WTC11 (cell line): ENCODE results near the gene TMEM150A. TPM values are rescaled to one million over a fixed set of nuclear protein-coding genes. Genes with fewer than 3 reads are reported as not detected.

Experiments
- CBFB ChIP-seq: sonication (generic); formaldehyde crosslinking; IDR thresholded peaks from 2 replicates; pipeline ENCODE4 v1.8.1; 2022; ENCODE audit warnings: mild to moderate bottlenecking, low read depth, missing genetic modification reagents
- MXD4 ChIP-seq: fragments of 250-450 bp; sonication (Bioruptor Pico); IDR thresholded peaks from 2 replicates; pipeline ENCODE4 v1.8.0; 2021; ENCODE audit warnings: mild to moderate bottlenecking, moderate library complexity, borderline replicate concordance
- NFE2L1 ChIP-seq: sonication (generic); formaldehyde crosslinking; IDR thresholded peaks from 2 replicates; pipeline ENCODE4 v1.8.1; 2023; ENCODE audit warnings: missing genetic modification reagents
- NR1H2 ChIP-seq: sonication (generic); formaldehyde crosslinking; IDR thresholded peaks from 2 replicates; pipeline ENCODE4 v1.9.0; 2021; ENCODE audit warnings: mild to moderate bottlenecking, moderate library complexity, missing genetic modification reagents
- NR2C2 ChIP-seq: sonication (generic); formaldehyde crosslinking; IDR thresholded peaks from 2 replicates; pipeline ENCODE4 v1.8.0; 2022; ENCODE audit warnings: mild to moderate bottlenecking, missing genetic modification reagents
- RELA ChIP-seq: sonication (generic); formaldehyde crosslinking; IDR thresholded peaks from 2 replicates; pipeline ENCODE4 v1.8.1; 2022; ENCODE audit warnings: missing genetic modification reagents, mild to moderate bottlenecking, borderline replicate concordance
- RORB ChIP-seq: fragments of 250-450 bp; sonication (Bioruptor Pico); IDR thresholded peaks from 2 replicates; pipeline ENCODE4 v1.9.0; 2021; ENCODE audit warnings: mild to moderate bottlenecking
- SP1 ChIP-seq: sonication (generic); formaldehyde crosslinking; conservative IDR thresholded peaks from 2 replicates; pipeline ENCODE4 v1.8.1; 2022; ENCODE audit warnings: missing genetic modification reagents
- TCF7 ChIP-seq: sonication (generic); formaldehyde crosslinking; IDR thresholded peaks from 2 replicates; pipeline ENCODE4 v1.8.0; 2022; ENCODE audit warnings: mild to moderate bottlenecking, low read depth, missing genetic modification reagents, moderate library complexity
- TEAD4 ChIP-seq: sonication (generic); formaldehyde crosslinking; IDR thresholded peaks from 2 replicates; pipeline ENCODE4 v1.8.0; 2022; ENCODE audit warnings: mild to moderate bottlenecking, missing genetic modification reagents
- ZBTB21 ChIP-seq: sonication (generic); formaldehyde crosslinking; IDR thresholded peaks from 2 replicates; pipeline ENCODE4 v1.8.1; 2023; ENCODE audit warnings: mild to moderate bottlenecking, missing genetic modification reagents, borderline replicate concordance
- ZNF416 ChIP-seq: fragments of 250-450 bp; sonication (Bioruptor Pico); IDR thresholded peaks from 2 replicates; pipeline ENCODE4 v1.9.0; 2021; ENCODE audit warnings: mild to moderate bottlenecking, inconsistent platforms
- ZNF423 ChIP-seq: fragments of 250-450 bp; sonication (Bioruptor Pico); IDR thresholded peaks from 2 replicates; pipeline ENCODE4 v2.1.2; 2022; ENCODE audit warnings: mild to moderate bottlenecking, moderate library complexity
- total RNA-seq: library from RNA; stranded (reverse); gene quantifications from 3 replicates; pipeline ENCODE4 v1.2.3, GENCODE V29; 2021
- TF ChIP-seq, protein P1 (sequence below): sonication (generic); formaldehyde crosslinking; conservative IDR thresholded peaks from 2 replicates; pipeline ENCODE4 v1.8.1; 2023; ENCODE audit warnings: mild to moderate bottlenecking, low read depth, missing genetic modification reagents, moderate library complexity
- TF ChIP-seq, protein P2 (sequence below): sonication (generic); formaldehyde crosslinking; IDR thresholded peaks from 2 replicates; pipeline ENCODE4 v1.8.0; 2023; ENCODE audit warnings: missing genetic modification reagents
- TF ChIP-seq, protein P3 (sequence below): sonication (generic); formaldehyde crosslinking; IDR thresholded peaks from 2 replicates; pipeline ENCODE4 v1.8.1; 2022; ENCODE audit warnings: missing genetic modification reagents, borderline replicate concordance
- TF ChIP-seq, protein P4 (sequence below): sonication (generic); formaldehyde crosslinking; IDR thresholded peaks from 2 replicates; pipeline ENCODE4 v1.8.1; 2023; ENCODE audit warnings: mild to moderate bottlenecking, missing genetic modification reagents
- TF ChIP-seq, protein P5 (sequence below): sonication (generic); formaldehyde crosslinking; IDR thresholded peaks from 2 replicates; pipeline ENCODE4 v1.8.1; 2023; ENCODE audit warnings: mild to moderate bottlenecking, missing genetic modification reagents
- TF ChIP-seq, protein P6 (sequence below): sonication (generic); formaldehyde crosslinking; IDR thresholded peaks from 2 replicates; pipeline ENCODE4 v1.8.0; 2022; ENCODE audit warnings: mild to moderate bottlenecking, missing genetic modification reagents
- TF ChIP-seq, protein P7 (sequence below): fragments of 200-600 bp; IDR thresholded peaks from 2 replicates; pipeline ENCODE4 v1.8.0; 2022; ENCODE audit warnings: antibody characterized with exemption
- TF ChIP-seq, protein P8 (sequence below): sonication (generic); formaldehyde crosslinking; IDR thresholded peaks from 2 replicates; pipeline ENCODE4 v1.8.0; 2023; ENCODE audit warnings: mild to moderate bottlenecking, missing genetic modification reagents

The TMEM150A gene
- total RNA-seq, 1 experiment from 2014 or later: 20.9 TPM

DNA sequence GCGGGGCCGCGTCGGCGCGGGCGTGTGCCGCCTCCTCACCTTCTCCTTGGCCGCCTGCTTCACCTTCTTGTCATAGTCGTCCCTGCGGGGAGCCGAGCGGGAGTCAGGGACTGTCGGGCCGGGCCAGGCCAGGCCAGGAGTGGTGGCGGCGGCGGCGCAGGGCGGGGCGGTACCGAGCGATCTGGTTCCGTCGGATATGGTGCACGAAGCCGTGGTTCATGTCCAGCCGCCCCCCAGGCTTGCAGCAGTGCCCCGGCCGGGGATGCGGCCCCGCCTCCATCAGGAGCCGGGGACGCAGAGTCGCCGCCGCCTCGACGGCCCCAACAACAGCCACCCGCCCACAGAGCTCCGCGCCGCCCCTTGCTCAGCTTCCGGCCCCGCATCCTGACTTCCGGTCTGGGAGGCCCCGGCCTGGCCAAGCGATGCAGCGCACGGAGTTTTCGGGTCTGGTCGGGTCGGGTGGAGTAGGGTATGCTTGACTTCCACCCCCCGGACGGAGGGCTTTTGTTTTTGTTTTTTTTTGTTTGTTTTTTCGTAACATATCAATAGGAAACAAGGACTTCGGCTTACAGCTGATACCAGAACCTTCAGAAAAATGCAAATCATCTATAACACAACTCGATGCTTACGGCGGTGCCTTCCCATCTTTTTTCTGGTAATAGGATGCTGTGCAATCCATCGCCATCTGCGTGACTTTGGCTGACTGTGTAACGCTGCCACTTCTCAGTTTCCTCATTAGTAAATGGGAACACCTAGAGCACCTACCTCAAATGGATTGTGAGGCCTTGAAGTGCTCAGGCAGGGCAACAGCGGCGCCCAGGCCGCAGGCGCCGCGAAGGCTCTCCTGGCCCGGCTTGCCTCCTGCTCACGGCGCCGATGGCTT is 9.4 kb upstream of the TMEM150A start, which contains the start of gene C2orf68 (continued):
- TF ChIP-seq, protein P1, sequence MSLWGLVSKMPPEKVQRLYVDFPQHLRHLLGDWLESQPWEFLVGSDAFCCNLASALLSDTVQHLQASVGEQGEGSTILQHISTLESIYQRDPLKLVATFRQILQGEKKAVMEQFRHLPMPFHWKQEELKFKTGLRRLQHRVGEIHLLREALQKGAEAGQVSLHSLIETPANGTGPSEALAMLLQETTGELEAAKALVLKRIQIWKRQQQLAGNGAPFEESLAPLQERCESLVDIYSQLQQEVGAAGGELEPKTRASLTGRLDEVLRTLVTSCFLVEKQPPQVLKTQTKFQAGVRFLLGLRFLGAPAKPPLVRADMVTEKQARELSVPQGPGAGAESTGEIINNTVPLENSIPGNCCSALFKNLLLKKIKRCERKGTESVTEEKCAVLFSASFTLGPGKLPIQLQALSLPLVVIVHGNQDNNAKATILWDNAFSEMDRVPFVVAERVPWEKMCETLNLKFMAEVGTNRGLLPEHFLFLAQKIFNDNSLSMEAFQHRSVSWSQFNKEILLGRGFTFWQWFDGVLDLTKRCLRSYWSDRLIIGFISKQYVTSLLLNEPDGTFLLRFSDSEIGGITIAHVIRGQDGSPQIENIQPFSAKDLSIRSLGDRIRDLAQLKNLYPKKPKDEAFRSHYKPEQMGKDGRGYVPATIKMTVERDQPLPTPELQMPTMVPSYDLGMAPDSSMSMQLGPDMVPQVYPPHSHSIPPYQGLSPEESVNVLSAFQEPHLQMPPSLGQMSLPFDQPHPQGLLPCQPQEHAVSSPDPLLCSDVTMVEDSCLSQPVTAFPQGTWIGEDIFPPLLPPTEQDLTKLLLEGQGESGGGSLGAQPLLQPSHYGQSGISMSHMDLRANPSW (CRISPR knock-in tag): no peak
- TF ChIP-seq, protein P2, sequence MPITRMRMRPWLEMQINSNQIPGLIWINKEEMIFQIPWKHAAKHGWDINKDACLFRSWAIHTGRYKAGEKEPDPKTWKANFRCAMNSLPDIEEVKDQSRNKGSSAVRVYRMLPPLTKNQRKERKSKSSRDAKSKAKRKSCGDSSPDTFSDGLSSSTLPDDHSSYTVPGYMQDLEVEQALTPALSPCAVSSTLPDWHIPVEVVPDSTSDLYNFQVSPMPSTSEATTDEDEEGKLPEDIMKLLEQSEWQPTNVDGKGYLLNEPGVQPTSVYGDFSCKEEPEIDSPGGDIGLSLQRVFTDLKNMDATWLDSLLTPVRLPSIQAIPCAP (CRISPR knock-in tag): no peak
- TF ChIP-seq, protein P3, sequence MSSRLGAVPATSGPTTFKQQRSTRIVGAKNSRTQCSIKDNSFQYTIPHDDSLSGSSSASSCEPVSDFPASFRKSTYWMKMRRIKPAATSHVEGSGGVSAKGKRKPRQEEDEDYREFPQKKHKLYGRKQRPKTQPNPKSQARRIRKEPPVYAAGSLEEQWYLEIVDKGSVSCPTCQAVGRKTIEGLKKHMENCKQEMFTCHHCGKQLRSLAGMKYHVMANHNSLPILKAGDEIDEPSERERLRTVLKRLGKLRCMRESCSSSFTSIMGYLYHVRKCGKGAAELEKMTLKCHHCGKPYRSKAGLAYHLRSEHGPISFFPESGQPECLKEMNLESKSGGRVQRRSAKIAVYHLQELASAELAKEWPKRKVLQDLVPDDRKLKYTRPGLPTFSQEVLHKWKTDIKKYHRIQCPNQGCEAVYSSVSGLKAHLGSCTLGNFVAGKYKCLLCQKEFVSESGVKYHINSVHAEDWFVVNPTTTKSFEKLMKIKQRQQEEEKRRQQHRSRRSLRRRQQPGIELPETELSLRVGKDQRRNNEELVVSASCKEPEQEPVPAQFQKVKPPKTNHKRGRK (CRISPR knock-in tag): no peak
- TF ChIP-seq TCF7 (CRISPR knock-in tag) (no peak), TEAD4 (CRISPR knock-in tag) (no peak), SP1 (peak; percentile 78; the same call in 1 of the 2 replicates), NR2C2 (CRISPR knock-in tag) (no peak), MXD4 (CRISPR knock-in tag) (no peak), ZBTB21 (peak; percentile 62; the same call in 1 of the 2 replicates), CBFB (CRISPR knock-in tag) (no peak), RELA (no peak), NFE2L1 (no peak), NR1H2 (no peak), RORB (no peak), ZNF423 (no peak), ZNF416 (CRISPR knock-in tag) (no peak)
- TF ChIP-seq, protein P4, sequence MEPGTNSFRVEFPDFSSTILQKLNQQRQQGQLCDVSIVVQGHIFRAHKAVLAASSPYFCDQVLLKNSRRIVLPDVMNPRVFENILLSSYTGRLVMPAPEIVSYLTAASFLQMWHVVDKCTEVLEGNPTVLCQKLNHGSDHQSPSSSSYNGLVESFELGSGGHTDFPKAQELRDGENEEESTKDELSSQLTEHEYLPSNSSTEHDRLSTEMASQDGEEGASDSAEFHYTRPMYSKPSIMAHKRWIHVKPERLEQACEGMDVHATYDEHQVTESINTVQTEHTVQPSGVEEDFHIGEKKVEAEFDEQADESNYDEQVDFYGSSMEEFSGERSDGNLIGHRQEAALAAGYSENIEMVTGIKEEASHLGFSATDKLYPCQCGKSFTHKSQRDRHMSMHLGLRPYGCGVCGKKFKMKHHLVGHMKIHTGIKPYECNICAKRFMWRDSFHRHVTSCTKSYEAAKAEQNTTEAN (CRISPR knock-in tag): 0 out of 2 replicates have a peak, but pooled peaks have one; percentile 71
- TF ChIP-seq, protein P5, sequence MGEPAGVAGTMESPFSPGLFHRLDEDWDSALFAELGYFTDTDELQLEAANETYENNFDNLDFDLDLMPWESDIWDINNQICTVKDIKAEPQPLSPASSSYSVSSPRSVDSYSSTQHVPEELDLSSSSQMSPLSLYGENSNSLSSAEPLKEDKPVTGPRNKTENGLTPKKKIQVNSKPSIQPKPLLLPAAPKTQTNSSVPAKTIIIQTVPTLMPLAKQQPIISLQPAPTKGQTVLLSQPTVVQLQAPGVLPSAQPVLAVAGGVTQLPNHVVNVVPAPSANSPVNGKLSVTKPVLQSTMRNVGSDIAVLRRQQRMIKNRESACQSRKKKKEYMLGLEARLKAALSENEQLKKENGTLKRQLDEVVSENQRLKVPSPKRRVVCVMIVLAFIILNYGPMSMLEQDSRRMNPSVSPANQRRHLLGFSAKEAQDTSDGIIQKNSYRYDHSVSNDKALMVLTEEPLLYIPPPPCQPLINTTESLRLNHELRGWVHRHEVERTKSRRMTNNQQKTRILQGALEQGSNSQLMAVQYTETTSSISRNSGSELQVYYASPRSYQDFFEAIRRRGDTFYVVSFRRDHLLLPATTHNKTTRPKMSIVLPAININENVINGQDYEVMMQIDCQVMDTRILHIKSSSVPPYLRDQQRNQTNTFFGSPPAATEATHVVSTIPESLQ: no peak
- TF ChIP-seq, protein P6, sequence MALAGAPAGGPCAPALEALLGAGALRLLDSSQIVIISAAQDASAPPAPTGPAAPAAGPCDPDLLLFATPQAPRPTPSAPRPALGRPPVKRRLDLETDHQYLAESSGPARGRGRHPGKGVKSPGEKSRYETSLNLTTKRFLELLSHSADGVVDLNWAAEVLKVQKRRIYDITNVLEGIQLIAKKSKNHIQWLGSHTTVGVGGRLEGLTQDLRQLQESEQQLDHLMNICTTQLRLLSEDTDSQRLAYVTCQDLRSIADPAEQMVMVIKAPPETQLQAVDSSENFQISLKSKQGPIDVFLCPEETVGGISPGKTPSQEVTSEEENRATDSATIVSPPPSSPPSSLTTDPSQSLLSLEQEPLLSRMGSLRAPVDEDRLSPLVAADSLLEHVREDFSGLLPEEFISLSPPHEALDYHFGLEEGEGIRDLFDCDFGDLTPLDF (CRISPR knock-in tag): 0 out of 2 replicates have a peak, but pooled peaks have one; percentile 41
- TF ChIP-seq, protein P7, sequence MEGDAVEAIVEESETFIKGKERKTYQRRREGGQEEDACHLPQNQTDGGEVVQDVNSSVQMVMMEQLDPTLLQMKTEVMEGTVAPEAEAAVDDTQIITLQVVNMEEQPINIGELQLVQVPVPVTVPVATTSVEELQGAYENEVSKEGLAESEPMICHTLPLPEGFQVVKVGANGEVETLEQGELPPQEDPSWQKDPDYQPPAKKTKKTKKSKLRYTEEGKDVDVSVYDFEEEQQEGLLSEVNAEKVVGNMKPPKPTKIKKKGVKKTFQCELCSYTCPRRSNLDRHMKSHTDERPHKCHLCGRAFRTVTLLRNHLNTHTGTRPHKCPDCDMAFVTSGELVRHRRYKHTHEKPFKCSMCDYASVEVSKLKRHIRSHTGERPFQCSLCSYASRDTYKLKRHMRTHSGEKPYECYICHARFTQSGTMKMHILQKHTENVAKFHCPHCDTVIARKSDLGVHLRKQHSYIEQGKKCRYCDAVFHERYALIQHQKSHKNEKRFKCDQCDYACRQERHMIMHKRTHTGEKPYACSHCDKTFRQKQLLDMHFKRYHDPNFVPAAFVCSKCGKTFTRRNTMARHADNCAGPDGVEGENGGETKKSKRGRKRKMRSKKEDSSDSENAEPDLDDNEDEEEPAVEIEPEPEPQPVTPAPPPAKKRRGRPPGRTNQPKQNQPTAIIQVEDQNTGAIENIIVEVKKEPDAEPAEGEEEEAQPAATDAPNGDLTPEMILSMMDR: no peak
- TF ChIP-seq, protein P8, sequence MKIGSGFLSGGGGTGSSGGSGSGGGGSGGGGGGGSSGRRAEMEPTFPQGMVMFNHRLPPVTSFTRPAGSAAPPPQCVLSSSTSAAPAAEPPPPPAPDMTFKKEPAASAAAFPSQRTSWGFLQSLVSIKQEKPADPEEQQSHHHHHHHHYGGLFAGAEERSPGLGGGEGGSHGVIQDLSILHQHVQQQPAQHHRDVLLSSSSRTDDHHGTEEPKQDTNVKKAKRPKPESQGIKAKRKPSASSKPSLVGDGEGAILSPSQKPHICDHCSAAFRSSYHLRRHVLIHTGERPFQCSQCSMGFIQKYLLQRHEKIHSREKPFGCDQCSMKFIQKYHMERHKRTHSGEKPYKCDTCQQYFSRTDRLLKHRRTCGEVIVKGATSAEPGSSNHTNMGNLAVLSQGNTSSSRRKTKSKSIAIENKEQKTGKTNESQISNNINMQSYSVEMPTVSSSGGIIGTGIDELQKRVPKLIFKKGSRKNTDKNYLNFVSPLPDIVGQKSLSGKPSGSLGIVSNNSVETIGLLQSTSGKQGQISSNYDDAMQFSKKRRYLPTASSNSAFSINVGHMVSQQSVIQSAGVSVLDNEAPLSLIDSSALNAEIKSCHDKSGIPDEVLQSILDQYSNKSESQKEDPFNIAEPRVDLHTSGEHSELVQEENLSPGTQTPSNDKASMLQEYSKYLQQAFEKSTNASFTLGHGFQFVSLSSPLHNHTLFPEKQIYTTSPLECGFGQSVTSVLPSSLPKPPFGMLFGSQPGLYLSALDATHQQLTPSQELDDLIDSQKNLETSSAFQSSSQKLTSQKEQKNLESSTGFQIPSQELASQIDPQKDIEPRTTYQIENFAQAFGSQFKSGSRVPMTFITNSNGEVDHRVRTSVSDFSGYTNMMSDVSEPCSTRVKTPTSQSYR: no peak
